K562 (cell line): ENCODE data around the gene OR10X1. TPM values are rescaled to one million over a fixed set of nuclear protein-coding genes. Genes with fewer than 3 reads are reported as not detected.

ENCODE experiments used
- ATAC-seq: fragments of 200-7000 bp; cut with Tn5 transposase; 3 replicates; pipeline ENCODE4 v1.9.1; 2020; ENCODE audit warnings: moderate library complexity
- Bru-seq: library from RNA; stranded (reverse); fragments of 400-500 nt; gene quantifications from one replicate; lab custom pipeline; 2021; lab: Mats Ljungman, UMichigan
- BruChase-seq, 2 experiments: library from RNA; stranded (reverse); fragments of 400-500 nt; gene quantifications; one replicate each; lab custom pipeline; 2021; lab: Mats Ljungman, UMichigan
- BruUV-seq: library from RNA; stranded (reverse); fragments of 400-500 nt; replicated peaks from 2 replicates; lab custom pipeline; 2021; lab: Mats Ljungman, UMichigan
- CTCF ChIA-PET: fragments of 300-600 bp; formaldehyde crosslinking; extraction: SDS; loops from one replicate; lab custom pipeline; 2021; ENCODE audit warnings: low intra/inter-chr PET ratio; lab: Yijun Ruan, JAX
- POLR2A ChIA-PET: fragments of 300-600, 350-650 bp; sonication (Branson Sonifier 250); formaldehyde crosslinking; extraction: SDS; loops from one replicate; lab custom pipeline; 2021; ENCODE audit warnings: antibody characterized with exemption, inconsistent platforms; lab: Yijun Ruan, JAX
- DNase-seq, 4 experiments: peaks; one replicate each; pipeline versions ENCODE4 v3.0.0 to v3.0.0-alpha.2; 2011 to 2018; ENCODE audit warnings: low spot score in 3 of 4, mixed read lengths in 3 of 4; ENCODE audit errors: extremely low read depth in 1 of 4
- FAIRE-seq: peaks from 2 replicates; lab custom pipeline; 2011; peaks lifted over from hg19 to GRCh38; lab: Jason Lieb, UNC
- H2AFZ ChIP-seq: 2 replicates; pipeline ENCODE4 v1.6.0; 2011; ENCODE audit warnings: low read depth, low read length, control low read depth, inconsistent platforms
- H3K27ac ChIP-seq: fragments of 200-600 bp; 3 replicates; pipeline ENCODE4 v1.8.0; 2011; ENCODE audit warnings: low read depth, mild to moderate bottlenecking, control low read depth, inconsistent platforms, low read length, moderate library complexity, mixed read lengths; ENCODE audit errors: extremely low read depth
- H3K27me3 ChIP-seq, 2 experiments: fragments of 300-600 bp in 1 of 2; 2 replicates in 1 of 2; 3 replicates in 1 of 2; pipeline versions ENCODE4 v1.6.0 to v1.8.0; 2011; ENCODE audit warnings: inconsistent platforms in 2 of 2, low read length in 2 of 2, mild to moderate bottlenecking in 1 of 2, mixed read lengths in 1 of 2, moderate library complexity in 1 of 2; ENCODE audit not compliant: control insufficient read depth in 2 of 2, insufficient read depth in 2 of 2
- H3K36me3 ChIP-seq: fragments of 300-600 bp; 3 replicates; pipeline ENCODE4 v1.8.0; 2011; ENCODE audit warnings: mild to moderate bottlenecking, low read length, inconsistent platforms; ENCODE audit not compliant: control insufficient read depth, insufficient read depth
- H3K4me1 ChIP-seq, 2 experiments: fragments of 200-600 bp in 1 of 2; replicated peaks in 1 of 2; 2 replicates in 1 of 2; 3 replicates in 1 of 2; pipeline versions ENCODE4 v1.5.1 to v1.8.0; 2011; ENCODE audit warnings: inconsistent platforms in 2 of 2, low read length in 2 of 2, mild to moderate bottlenecking in 1 of 2, mixed read lengths in 1 of 2, moderate library complexity in 1 of 2; ENCODE audit not compliant: control insufficient read depth in 2 of 2, insufficient read depth in 2 of 2
- H3K4me2 ChIP-seq: 2 replicates; pipeline ENCODE4 v1.6.1; 2011; ENCODE audit warnings: low read length, control low read depth, inconsistent platforms, mixed read lengths; ENCODE audit not compliant: insufficient read depth
- H3K4me3 ChIP-seq: fragments of 200-600 bp; sonication (generic), shearing (Covaris generic); 2 replicates; pipeline ENCODE4 v1.5.1; 2016; ENCODE audit warnings: control low read depth, inconsistent platforms
- H3K79me2 ChIP-seq: fragments of 200-600 bp; 3 replicates; pipeline ENCODE4 v1.8.0; 2011; ENCODE audit warnings: low read length, inconsistent platforms; ENCODE audit not compliant: control insufficient read depth, insufficient read depth
- H3K9ac ChIP-seq, 2 experiments: 2 replicates each; pipeline versions ENCODE4 v1.6.0 to v1.6.1; 2011; ENCODE audit warnings: low read depth in 2 of 2, low read length in 2 of 2, control low read depth in 1 of 2, inconsistent platforms in 1 of 2, mild to moderate bottlenecking in 1 of 2, mixed read lengths in 1 of 2; ENCODE audit not compliant: insufficient read depth in 1 of 2
- H3K9me1 ChIP-seq: one replicate; pipeline ENCODE4 v1.6.0; 2011; ENCODE audit warnings: inconsistent platforms, mild to moderate bottlenecking, low read length, moderate library complexity; ENCODE audit not compliant: control insufficient read depth, insufficient read depth
- H3K9me3 ChIP-seq: replicated peaks from 2 replicates; pipeline ENCODE4 v1.5.1; 2011; ENCODE audit warnings: low read depth, low read length, inconsistent platforms; ENCODE audit not compliant: control insufficient read depth, insufficient read depth
- H4K20me1 ChIP-seq: replicated peaks from 2 replicates; pipeline ENCODE4 v1.6.1; 2011; ENCODE audit warnings: low read length, inconsistent platforms, mixed read lengths; ENCODE audit not compliant: control insufficient read depth, insufficient read depth
- MAFG ChIP-seq: fragments of 450-650 bp; conservative IDR thresholded peaks from 2 replicates; pipeline ENCODE4 v1.6.1; 2016; ENCODE audit warnings: missing genetic modification characterization, missing compliant biosample characterization
- SRSF1 ChIP-seq: fragments of 200-400 bp; formaldehyde crosslinking; IDR thresholded peaks from 2 replicates; pipeline ENCODE4 v1.6.1; 2017; ENCODE audit warnings: mild to moderate bottlenecking, low read depth, low read length, moderate library complexity
- ZNF316 ChIP-seq: fragments of 450-650 bp; IDR thresholded peaks from 2 replicates; pipeline ENCODE4 v1.6.1; 2016
- WGBS: fragments of 100-300 bp; shearing (Covaris generic); methylation state at CpG from one replicate; pipeline ENCODE4 v1.1.6; 2016; ENCODE audit warnings: low coverage, mixed read lengths; ENCODE audit not compliant: insufficient coverage; ENCODE audit errors: missing lambda C conversion rate; 5-methylcytosine and 5-hydroxymethylcytosine counted together
- in situ Hi-C: fragments of 300-500 bp; cut with MboI; formaldehyde crosslinking; loops from 4 replicates; pipeline ENCODE4 v1.15.0; 2018; ENCODE audit warnings: inconsistent platforms, mixed read lengths
- intact Hi-C: fragments of 100-400 bp; cut with micrococcal nuclease; formaldehyde crosslinking; loops from 2 replicates; pipeline ENCODE4 v1.14.2; 2022
- long read RNA-seq, 3 experiments: library from polyadenylated mRNA in 2 of 3; library from RNA in 1 of 3; unstranded in 2 of 3; stranded (forward) in 1 of 3; transcript quantifications; one replicate each; pipeline ENCODE4 v2.0.0, GENCODE V29; 2019 to 2022
- polyA minus RNA-seq, 3 experiments: library from RNA; depleted of rRNA, polyadenylated mRNA; stranded (reverse); fragments of >200 nt; gene quantifications; 2 replicates each; pipeline ENCODE4 v1.2.3, GENCODE V29; 2011
- polyA plus RNA-seq, 8 experiments: library from polyadenylated mRNA; depleted of rRNA in 4 of 8; stranded (reverse) in 5 of 8; unstranded in 3 of 8; fragments of >200 nt; fragmentation: Nextera tagmentation in 2 of 8; fragmentation: Illumina TruSeq in 1 of 8; extraction: Ambion mirVana in 2 of 8; extraction: Trizol in 1 of 8; gene quantifications; 2 replicates each; pipeline versions ENCODE4 v1.2.1 to v1.2.3, GENCODE V29; 2011 to 2014; ENCODE audit warnings: inconsistent platforms in 1 of 8, missing spikeins in 1 of 8
- total RNA-seq, 7 experiments: library from RNA; depleted of rRNA in 6 of 7; stranded (reverse); fragments of >200 nt in 6 of 7; fragmentation: Illumina TruSeq in 2 of 7; extraction: Trizol in 2 of 7; gene quantifications; 2 replicates each; pipeline versions ENCODE4 v1.2.1 to v1.2.3, GENCODE V29; 2011 to 2021; ENCODE audit warnings: low replicate concordance in 1 of 7

OR10X1 gene, protein sequence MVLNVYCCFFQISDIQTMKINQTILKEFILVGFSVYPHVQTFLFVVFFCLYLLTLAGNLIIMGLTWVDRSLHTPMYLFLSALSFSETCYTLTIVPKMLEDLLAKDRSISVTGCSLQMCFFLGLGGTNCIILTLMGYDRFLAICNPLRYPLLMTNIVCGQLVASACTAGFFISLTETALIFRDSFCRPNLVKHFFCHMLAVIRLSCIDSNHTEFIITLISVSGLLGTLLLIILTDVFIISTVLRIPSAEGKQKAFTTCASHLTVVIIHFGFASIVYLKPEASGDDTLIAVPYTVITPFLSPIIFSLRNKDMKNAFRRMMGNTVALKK
- not detected in 2 replicates for total RNA-seq (2011; cell fraction: chromatin; rRNA removed; ENCODE audit: low replicate concordance)
- total RNA-seq (2011; cell fraction: nucleolus; rRNA removed): not detected in 2 replicates
- not detected in 2 replicates for total RNA-seq (2011; cell fraction: nucleoplasm; rRNA removed)
- total RNA-seq (2014; rRNA removed) (not detected in 2 replicates), total RNA-seq (2014; rRNA removed; fragmentation: Illumina TruSeq; extraction: Trizol) (not detected in 2 replicates), total RNA-seq (2015; rRNA removed; fragmentation: Illumina TruSeq; extraction: Trizol) (not detected in 2 replicates), total RNA-seq (2021) (not detected in 2 replicates), polyA plus RNA-seq (2011; rRNA removed) (not detected in 2 replicates), polyA plus RNA-seq (2014; fragmentation: Illumina TruSeq; extraction: Trizol) (not detected in 2 replicates), polyA plus RNA-seq (2014; fragmentation: Nextera tagmentation; extraction: Ambion mirVana) (not detected), polyA plus RNA-seq (2014; rRNA removed) (not detected in 2 replicates), polyA minus RNA-seq (2011; rRNA and poly(A)+ RNA removed) (not detected in 2 replicates), Bru-seq, nascent RNA (not detected), BruChase-seq, experiment 1, labeled RNA remaining after a 2-hour chase (not detected), BruChase-seq, experiment 2, labeled RNA remaining after a 6-hour chase (percentile 29 among the genes with signal in this experiment)
- not detected in 2 replicates for polyA plus RNA-seq (2011; cell fraction: cytosol; rRNA removed)
- not detected in 2 replicates for polyA plus RNA-seq (2011; cell fraction: nucleus; rRNA removed)
- not detected in 2 replicates for polyA plus RNA-seq (2012)
- polyA minus RNA-seq (2011; cell fraction: cytosol; rRNA and poly(A)+ RNA removed): not detected in 2 replicates
- polyA minus RNA-seq (2011; cell fraction: nucleus; rRNA and poly(A)+ RNA removed): not detected in 2 replicates
- long read RNA-seq, experiment 1: 0 reads
- long read RNA-seq, experiment 2: 0 reads
- long read RNA-seq, experiment 3: 0 reads

DNA sequence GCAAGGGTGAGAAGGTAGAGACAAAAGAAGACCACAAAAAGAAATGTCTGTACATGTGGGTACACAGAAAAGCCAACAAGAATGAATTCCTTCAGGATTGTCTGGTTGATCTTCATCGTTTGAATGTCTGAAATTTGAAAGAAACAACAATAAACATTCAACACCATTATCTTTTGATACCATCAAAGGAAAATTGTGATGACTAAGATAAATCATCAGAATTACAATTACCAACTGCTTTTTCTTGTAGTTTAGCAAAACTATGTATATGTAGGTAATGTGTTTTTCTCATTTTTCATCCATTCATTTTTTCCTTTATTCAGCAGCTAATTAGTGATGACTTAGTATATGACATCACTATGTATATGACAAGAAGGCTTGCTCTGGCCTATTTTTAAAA lies at the start of gene OR10X1:
OR10X1 (minus strand) TSS at position 167 of the 400 bp plus-strand sequence; CDS start at position 167, 0 bp downstream.
- WGBS: 6% methylated on average over 1 of the region's 1 CpG
- no peak within 1 kb of the TSS for H3K4me2 ChIP-seq
- in situ Hi-C loops: no loop called here
- H3K9me1 ChIP-seq: no peaks in the 10 kb centered on the region
- H2AFZ ChIP-seq: no peak within 1 kb of the TSS
- no TSS peak for BruUV-seq
- DNase-seq: no peak
- FAIRE-seq: no peak
- intact Hi-C loops: no loop called here
- H3K4me3 ChIP-seq: no peak within 1 kb of the TSS
- H3K9me3 ChIP-seq: no peaks in the 10 kb centered on the region
- no peaks in the 10 kb centered on the region for H4K20me1 ChIP-seq
- H3K79me2 ChIP-seq: no peaks in the 10 kb centered on the region
- TF ChIP-seq ZNF316 (peak; percentile 73), SRSF1 (no peak), MAFG (tag) (0 out of 2 replicates have a peak, but pooled peaks have one; percentile 26)
- TF ChIP-seq, all 486 proteins: peak for 2
- CTCF ChIA-PET: no interaction called here
- H3K27me3 ChIP-seq: no peaks in the 10 kb centered on the region
- ATAC-seq: no peak
- H3K4me1 ChIP-seq: no peaks in the 10 kb centered on the region
- H3K9ac ChIP-seq: no peak within 1 kb of the TSS
- no peaks in the 10 kb centered on the region for H3K36me3 ChIP-seq
- POLR2A ChIA-PET: no interaction called here
- no peak within 1 kb of the TSS for H3K27ac ChIP-seq
